T-cell (primary cell): ENCODE measurements around the gene DSG4. TPM values are rescaled to one million over a fixed set of nuclear protein-coding genes. Genes with fewer than 3 reads are reported as not detected.
"Not testable (repeated sequence)": the region's sequence is repeated elsewhere in the genome, so short reads cannot be mapped to it uniquely, and the experiment has no call there.

Source experiments
- ATAC-seq, 4 experiments: fragments of 200-7000 bp in 3 of 4; fragments of 150-1000 bp in 1 of 4; cut with Tn5 transposase; replicated peaks in 1 of 4; 1 replicate in 3 of 4; 2 replicates in 1 of 4; pipeline ENCODE4 v1.10.0; 2021; ENCODE audit warnings: moderate library complexity in 3 of 4, mild to moderate bottlenecking in 2 of 4, moderate number of reproducible peaks in 1 of 4
- CTCF ChIA-PET, 2 donors: fragments of 300-600 bp; sonication (Branson Sonifier 250); formaldehyde crosslinking; loops; one replicate each; lab custom pipeline; 2022; ENCODE audit warnings: antibody characterized with exemption in 2 of 2; lab: Charles Lee
- POLR2A ChIA-PET, 2 donors: fragments of 300-600 bp; sonication (Branson Sonifier 250); formaldehyde crosslinking; loops; one replicate each; lab custom pipeline; 2022; ENCODE audit warnings: antibody characterized with exemption in 2 of 2; lab: Charles Lee
- DNase-seq, 35 experiments: peaks; one replicate each; pipeline versions ENCODE4 v3.0.0 to v3.0.0-alpha.2; 2013 to 2023
- H3K27ac ChIP-seq: one replicate; pipeline ENCODE4 v1.5.1; 2013; ENCODE audit warnings: low read length
- H3K27me3 ChIP-seq, 2 experiments: replicated peaks in 1 of 2; 1 replicate in 1 of 2; 2 replicates in 1 of 2; pipeline versions ENCODE4 v1.6.1 to v1.7.0; 2013; ENCODE audit warnings: low read length in 1 of 2, mixed read lengths in 1 of 2; ENCODE audit not compliant: control insufficient read depth in 2 of 2, insufficient read depth in 2 of 2; ENCODE audit errors: extremely low read depth in 1 of 2
- H3K36me3 ChIP-seq, 2 donors: 1 replicate in 1 of 2; 2 replicates in 1 of 2; pipeline versions ENCODE4 v1.6.1 to v1.7.0; 2013; ENCODE audit warnings: low read length in 1 of 2; ENCODE audit not compliant: control insufficient read depth in 2 of 2, insufficient read depth in 1 of 2; ENCODE audit errors: extremely low read depth in 1 of 2
- H3K4me1 ChIP-seq, 2 experiments: 1 replicate in 1 of 2; 2 replicates in 1 of 2; pipeline versions ENCODE4 v1.6.1 to v1.7.0; 2013; ENCODE audit warnings: low read length in 2 of 2, mixed read lengths in 1 of 2; ENCODE audit not compliant: insufficient read depth in 2 of 2, control insufficient read depth in 1 of 2; ENCODE audit errors: extremely low read depth in 1 of 2
- H3K4me3 ChIP-seq, 2 donors: 1 replicate in 1 of 2; 2 replicates in 1 of 2; pipeline versions ENCODE4 v1.5.1 to v1.7.0; 2013; ENCODE audit warnings: mild to moderate bottlenecking in 2 of 2, low read length in 1 of 2, moderate library complexity in 1 of 2; ENCODE audit not compliant: control insufficient read depth in 1 of 2; ENCODE audit errors: extremely low read depth in 1 of 2
- H3K9me3 ChIP-seq: 2 replicates; pipeline ENCODE4 v1.7.0; 2013
- H3K27ac Mint-ChIP-seq, 2 donors: one replicate each; pipeline ENCODE4 v1.8.0; 2020 to 2021; ENCODE audit warnings: mild to moderate bottlenecking in 2 of 2, mixed read lengths in 2 of 2
- H3K27me3 Mint-ChIP-seq, 2 donors: one replicate each; pipeline ENCODE4 v1.8.0; 2021 to 2022; ENCODE audit warnings: mixed read lengths in 2 of 2
- H3K36me3 Mint-ChIP-seq: one replicate; pipeline ENCODE4 v1.8.0; 2021; ENCODE audit warnings: mixed read lengths
- H3K4me1 Mint-ChIP-seq, 3 donors: one replicate each; pipeline ENCODE4 v1.8.0; 2020 to 2022; ENCODE audit warnings: mixed read lengths in 3 of 3, mild to moderate bottlenecking in 1 of 3
- H3K4me3 Mint-ChIP-seq, 3 donors: one replicate each; pipeline ENCODE4 v1.8.0; 2020 to 2022; ENCODE audit warnings: mild to moderate bottlenecking in 3 of 3, mixed read lengths in 3 of 3, moderate library complexity in 3 of 3
- H3K9me3 Mint-ChIP-seq, 3 donors: one replicate each; pipeline ENCODE4 v1.8.0; 2020 to 2022; ENCODE audit warnings: mixed read lengths in 3 of 3
- WGBS: methylation state at CpG from one replicate; pipeline ENCODE4 v1.1.5; 2013; ENCODE audit warnings: missing lambda C conversion rate; ENCODE audit not compliant: insufficient coverage; 5-methylcytosine and 5-hydroxymethylcytosine counted together
- total RNA-seq, 35 experiments: library from RNA in 6 of 35; stranded (reverse) in 6 of 35; fragments of 120-200 nt in 1 of 35; gene quantifications; one replicate each; pipeline versions ENCODE4 v1.2.1 to v1.2.4 and lab custom pipeline; 2013 to 2026

The DSG4 gene, protein sequence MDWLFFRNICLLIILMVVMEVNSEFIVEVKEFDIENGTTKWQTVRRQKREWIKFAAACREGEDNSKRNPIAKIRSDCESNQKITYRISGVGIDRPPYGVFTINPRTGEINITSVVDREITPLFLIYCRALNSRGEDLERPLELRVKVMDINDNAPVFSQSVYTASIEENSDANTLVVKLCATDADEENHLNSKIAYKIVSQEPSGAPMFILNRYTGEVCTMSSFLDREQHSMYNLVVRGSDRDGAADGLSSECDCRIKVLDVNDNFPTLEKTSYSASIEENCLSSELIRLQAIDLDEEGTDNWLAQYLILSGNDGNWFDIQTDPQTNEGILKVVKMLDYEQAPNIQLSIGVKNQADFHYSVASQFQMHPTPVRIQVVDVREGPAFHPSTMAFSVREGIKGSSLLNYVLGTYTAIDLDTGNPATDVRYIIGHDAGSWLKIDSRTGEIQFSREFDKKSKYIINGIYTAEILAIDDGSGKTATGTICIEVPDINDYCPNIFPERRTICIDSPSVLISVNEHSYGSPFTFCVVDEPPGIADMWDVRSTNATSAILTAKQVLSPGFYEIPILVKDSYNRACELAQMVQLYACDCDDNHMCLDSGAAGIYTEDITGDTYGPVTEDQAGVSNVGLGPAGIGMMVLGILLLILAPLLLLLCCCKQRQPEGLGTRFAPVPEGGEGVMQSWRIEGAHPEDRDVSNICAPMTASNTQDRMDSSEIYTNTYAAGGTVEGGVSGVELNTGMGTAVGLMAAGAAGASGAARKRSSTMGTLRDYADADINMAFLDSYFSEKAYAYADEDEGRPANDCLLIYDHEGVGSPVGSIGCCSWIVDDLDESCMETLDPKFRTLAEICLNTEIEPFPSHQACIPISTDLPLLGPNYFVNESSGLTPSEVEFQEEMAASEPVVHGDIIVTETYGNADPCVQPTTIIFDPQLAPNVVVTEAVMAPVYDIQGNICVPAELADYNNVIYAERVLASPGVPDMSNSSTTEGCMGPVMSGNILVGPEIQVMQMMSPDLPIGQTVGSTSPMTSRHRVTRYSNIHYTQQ
- total RNA-seq (not detected), total RNA-seq (lab: John Stamatoyannopoulos, UW) (0 reads per million in 29 experiments)
- total RNA-seq (2013), result not detected

- H3K4me3 Mint-ChIP-seq, result no peak within 1 kb of the TSS
- no peaks in the 10 kb centered on the region for H3K36me3 Mint-ChIP-seq
- 100% methylated on average over 2 of the region's 3 CpGs for WGBS
- no peaks in the 10 kb centered on the region for H3K36me3 ChIP-seq
- peaks cover 0 to 3% of the 10 kb centered on the region in 2 donors for H3K27me3 Mint-ChIP-seq
- H3K4me1 Mint-ChIP-seq, result no peaks in the 10 kb centered on the region
- no peak within 1 kb of the TSS for H3K27ac ChIP-seq
- no peaks in the 10 kb centered on the region for H3K27me3 ChIP-seq
- no peaks in the 10 kb centered on the region for H3K4me1 ChIP-seq
- H3K27ac Mint-ChIP-seq, result no peak within 1 kb of the TSS
- DNase-seq (no peak), ATAC-seq (no peak)
- no peak within 1 kb of the TSS for H3K4me3 ChIP-seq
- POLR2A ChIA-PET, result no interaction called here
- CTCF ChIA-PET, result no interaction called here
- H3K9me3 ChIP-seq, result no peaks in the 10 kb centered on the region
- peaks cover 0 to 3% (median 1%) of the 10 kb centered on the region in 3 donors for H3K9me3 Mint-ChIP-seq
These were observed at the start of gene DSG4 for GRCh38 chr18:31376477-31376876. Gene DSG4, plus strand, starts transcription at chr18:31376777. Its CDS starts 135 bp downstream, at chr18:31376912.

DNA sequence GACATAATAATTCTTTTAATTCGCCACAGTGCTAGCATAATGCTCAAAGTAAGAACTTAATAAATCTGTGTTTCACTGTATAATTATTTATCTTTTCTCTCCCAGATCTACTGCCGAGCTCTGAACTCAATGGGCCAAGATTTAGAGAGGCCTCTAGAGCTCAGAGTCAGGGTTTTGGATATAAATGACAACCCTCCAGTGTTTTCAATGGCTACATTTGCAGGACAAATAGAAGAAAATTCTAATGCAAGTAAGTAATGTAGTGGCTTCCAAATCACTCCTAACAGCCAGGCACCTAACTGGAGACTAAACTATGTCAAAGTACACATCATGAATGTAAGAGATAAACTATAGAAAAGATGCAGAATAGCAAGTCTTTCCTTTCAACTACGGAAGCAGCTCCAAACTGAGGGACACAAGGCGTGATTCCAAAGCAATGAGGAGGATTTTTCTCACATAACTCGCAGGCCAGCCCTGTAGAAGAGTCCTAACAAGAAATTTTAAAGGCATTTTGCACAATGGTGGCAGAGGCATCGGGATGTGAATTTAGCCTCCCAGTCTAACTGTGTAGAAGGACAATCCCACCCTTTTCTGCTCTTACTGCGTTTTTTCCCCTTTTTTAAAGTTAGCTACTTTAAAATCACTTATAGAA, 46.7 kb upstream of the DSG4 start:
- H3K4me3 Mint-ChIP-seq, result no peak overlapping the region
- no CpG with 5 or more reads among the region's 7 CpGs for WGBS
- peaks cover 0 to 9% (median 0%) of the 10 kb centered on the region in 3 donors for H3K9me3 Mint-ChIP-seq
- no peaks in the 10 kb centered on the region for H3K9me3 ChIP-seq
- ChIA-PET CTCF (no interaction called here), POLR2A (interaction anchor here in 1 of 2 donors (0.8 kb wide), 1 partner anchor 65 kb away, joined by 3 read pairs; no protein-coding TSS in a partner anchor)
- H3K27me3 ChIP-seq, result no peaks in the 10 kb centered on the region
- no peaks in the 10 kb centered on the region for H3K4me1 ChIP-seq
- H3K36me3 Mint-ChIP-seq, result no peaks in the 10 kb centered on the region
- no peak for ATAC-seq
- no peaks in the 10 kb centered on the region for H3K36me3 ChIP-seq
- DNase-seq, result no peak
- H3K27ac Mint-ChIP-seq, result no peak overlapping the region
- H3K4me3 ChIP-seq, result no peak overlapping the region
- no peak overlapping the region for H3K27ac ChIP-seq
- no peaks in the 10 kb centered on the region for H3K4me1 Mint-ChIP-seq
- no peaks in the 10 kb centered on the region for H3K27me3 Mint-ChIP-seq

GRCh38 chr18:31343454-31343853, 33.1 kb upstream of the DSG4 start:
- CTCF ChIA-PET, result no interaction called here
- 83% methylated on average over 2 of the region's 4 CpGs for whole genome bisulfite sequencing
- no peak overlapping the region for H3K27ac Mint-ChIP-seq

DNA sequence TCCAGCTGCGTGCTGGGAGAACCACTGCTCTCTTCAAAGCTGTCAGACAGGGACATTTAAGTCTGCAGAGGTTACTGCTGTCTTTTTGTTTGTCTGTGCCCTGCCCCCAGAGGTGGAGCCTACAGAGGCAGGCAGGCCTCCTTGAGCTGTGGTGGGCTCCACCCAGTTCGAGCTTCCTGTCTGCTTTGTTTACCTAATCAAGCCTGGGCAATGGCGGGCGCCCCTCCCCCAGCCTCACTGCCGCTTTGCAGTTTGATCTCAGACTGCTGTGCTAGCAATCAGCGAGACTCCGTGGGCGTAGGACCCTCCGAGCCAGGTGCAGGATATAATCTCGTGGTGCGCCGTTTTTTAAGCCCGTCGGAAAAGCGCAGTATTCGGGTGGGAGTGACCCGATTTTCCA, 23.2 kb upstream of the DSG4 start:
- H3K27ac ChIP-seq, H3K27me3 ChIP-seq, H3K4me1 ChIP-seq, H3K27me3 Mint-ChIP-seq, ATAC-seq, POLR2A ChIA-PET, H3K36me3 ChIP-seq, H3K27ac Mint-ChIP-seq, H3K4me3 Mint-ChIP-seq, H3K36me3 Mint-ChIP-seq, H3K9me3 ChIP-seq, DNase-seq, H3K9me3 Mint-ChIP-seq, H3K4me1 Mint-ChIP-seq, H3K4me3 ChIP-seq, CTCF ChIA-PET: not testable (repeated sequence)
- WGBS, result no CpG with 5 or more reads among the region's 17 CpGs

More at GRCh38 chr18:31343454-31343853, 33.1 kb upstream of the DSG4 start:
- Mint-ChIP-seq H3K36me3 (no peaks in the 10 kb centered on the region), H3K9me3 (peaks cover 3 to 10% (median 9%) of the 10 kb centered on the region in 3 donors), H3K27me3 (no peaks in the 10 kb centered on the region), H3K4me1 (no peaks in the 10 kb centered on the region), H3K4me3 (no peak overlapping the region)
- POLR2A ChIA-PET, result no interaction called here
- Histone ChIP-seq H3K9me3 (no peaks in the 10 kb centered on the region), H3K4me1 (no peaks in the 10 kb centered on the region), H3K27me3 (no peaks in the 10 kb centered on the region), H3K27ac (no peak overlapping the region), H3K36me3 (no peaks in the 10 kb centered on the region), H3K4me3 (no peak overlapping the region)
- no peak for ATAC-seq
- DNase-seq, result no peak

DNA sequence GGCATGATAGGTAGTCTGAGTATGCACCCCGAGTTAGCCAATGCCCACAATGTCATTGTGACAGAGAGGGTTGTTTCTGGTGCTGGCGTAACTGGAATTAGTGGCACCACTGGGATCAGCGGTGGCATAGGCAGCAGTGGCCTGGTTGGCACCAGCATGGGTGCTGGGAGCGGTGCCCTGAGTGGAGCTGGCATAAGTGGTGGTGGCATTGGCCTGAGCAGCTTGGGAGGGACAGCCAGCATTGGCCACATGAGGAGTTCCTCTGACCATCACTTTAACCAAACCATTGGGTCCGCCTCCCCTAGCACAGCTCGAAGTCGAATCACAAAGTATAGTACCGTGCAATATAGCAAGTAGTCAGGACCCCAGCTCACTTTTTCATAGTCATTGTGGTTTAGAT, 21.6 kb upstream of the DSG4 start:
- no peaks in the 10 kb centered on the region for H3K27me3 ChIP-seq
- H3K4me3 Mint-ChIP-seq, result no peak overlapping the region
- no peak overlapping the region for H3K27ac ChIP-seq
- H3K4me1 ChIP-seq, result no peaks in the 10 kb centered on the region
- H3K36me3 Mint-ChIP-seq, result no peaks in the 10 kb centered on the region
- DNase-seq (no peak), ATAC-seq (no peak)
- 92% methylated on average over 7 of the region's 8 CpGs for WGBS
- no peaks in the 10 kb centered on the region for H3K36me3 ChIP-seq
- peaks cover 0 to 10% (median 7%) of the 10 kb centered on the region in 3 donors for H3K9me3 Mint-ChIP-seq
- H3K4me3 ChIP-seq, result no peak overlapping the region
- no peaks in the 10 kb centered on the region for H3K27me3 Mint-ChIP-seq
- no peak overlapping the region for H3K27ac Mint-ChIP-seq
- POLR2A ChIA-PET, result no interaction called here
- no peaks in the 10 kb centered on the region for H3K4me1 Mint-ChIP-seq
- no peaks in the 10 kb centered on the region for H3K9me3 ChIP-seq
- CTCF ChIA-PET, result no interaction called here

DNA sequence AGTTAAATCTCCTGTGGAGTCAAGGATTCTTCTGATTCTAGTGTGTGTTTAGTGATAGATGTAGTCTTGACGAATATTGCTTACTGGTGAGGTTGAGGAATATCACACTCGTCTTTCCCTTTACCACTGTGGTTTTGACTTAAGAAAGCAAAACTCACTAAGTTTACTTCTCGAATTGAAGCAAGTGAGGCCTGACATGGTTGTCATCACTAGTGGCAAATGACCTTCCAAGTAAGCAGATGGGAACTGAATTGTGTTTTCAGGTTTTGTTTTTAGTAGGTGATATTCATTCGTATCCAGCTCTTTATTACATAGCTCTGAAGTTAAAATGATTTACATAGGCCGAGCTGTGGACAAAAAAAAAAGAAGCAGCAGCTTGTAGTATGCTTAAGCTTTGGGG, 20.6 kb upstream of the DSG4 start:
- DNase-seq, result no peak
- Mint-ChIP-seq H3K4me1 (no peaks in the 10 kb centered on the region), H3K27me3 (no peaks in the 10 kb centered on the region), H3K27ac (no peak overlapping the region), H3K4me3 (no peak overlapping the region), H3K9me3 (peaks cover 0 to 10% (median 7%) of the 10 kb centered on the region in 3 donors), H3K36me3 (no peaks in the 10 kb centered on the region)
- CTCF ChIA-PET, result no interaction called here
- no CpG with 5 or more reads among the region's 5 CpGs for WGBS
- H3K27ac ChIP-seq, result no peak overlapping the region
- H3K9me3 ChIP-seq, result no peaks in the 10 kb centered on the region
- H3K4me1 ChIP-seq, result no peaks in the 10 kb centered on the region
- no peaks in the 10 kb centered on the region for H3K27me3 ChIP-seq
- H3K4me3 ChIP-seq, result no peak overlapping the region
- no peaks in the 10 kb centered on the region for H3K36me3 ChIP-seq
- POLR2A ChIA-PET, result interaction anchor here in 1 of 2 donors (0.6 kb wide), 1 partner anchor 99 kb away, joined by 3 read pairs; no protein-coding TSS in a partner anchor
- no peak for ATAC-seq
